Skeletal muscle satellite cell (primary cell): Measurements from ENCODE around the gene TNIP2.

Experiments
- H3K27me3 ChIP-seq: 2 replicates; pipeline ENCODE4 v1.7.0; 2013; ENCODE audit warnings: low read length; ENCODE audit not compliant: control insufficient read depth, insufficient read depth
- H3K36me3 ChIP-seq: 2 replicates; pipeline ENCODE4 v1.7.0; 2013; ENCODE audit warnings: mild to moderate bottlenecking, control low read depth, low read length; ENCODE audit not compliant: insufficient read depth
- H3K4me1 ChIP-seq: 2 replicates; pipeline ENCODE4 v1.7.0; 2013; ENCODE audit warnings: low read length; ENCODE audit not compliant: control insufficient read depth, insufficient read depth
- H3K4me2 ChIP-seq: 2 replicates; pipeline ENCODE4 v1.7.0; 2013; ENCODE audit warnings: mild to moderate bottlenecking, low read length
- H3K4me3 ChIP-seq: 2 replicates; pipeline ENCODE4 v1.7.0; 2013; ENCODE audit warnings: low read length
- H3K9ac ChIP-seq: 2 replicates; pipeline ENCODE4 v1.7.0; 2013; ENCODE audit warnings: mild to moderate bottlenecking, low read depth, low read length, moderate library complexity
- H3K9me3 ChIP-seq: replicated peaks from 2 replicates; pipeline ENCODE4 v1.7.0; 2013; ENCODE audit warnings: mild to moderate bottlenecking, control low read depth, low read length

The TNIP2 gene

DNA sequence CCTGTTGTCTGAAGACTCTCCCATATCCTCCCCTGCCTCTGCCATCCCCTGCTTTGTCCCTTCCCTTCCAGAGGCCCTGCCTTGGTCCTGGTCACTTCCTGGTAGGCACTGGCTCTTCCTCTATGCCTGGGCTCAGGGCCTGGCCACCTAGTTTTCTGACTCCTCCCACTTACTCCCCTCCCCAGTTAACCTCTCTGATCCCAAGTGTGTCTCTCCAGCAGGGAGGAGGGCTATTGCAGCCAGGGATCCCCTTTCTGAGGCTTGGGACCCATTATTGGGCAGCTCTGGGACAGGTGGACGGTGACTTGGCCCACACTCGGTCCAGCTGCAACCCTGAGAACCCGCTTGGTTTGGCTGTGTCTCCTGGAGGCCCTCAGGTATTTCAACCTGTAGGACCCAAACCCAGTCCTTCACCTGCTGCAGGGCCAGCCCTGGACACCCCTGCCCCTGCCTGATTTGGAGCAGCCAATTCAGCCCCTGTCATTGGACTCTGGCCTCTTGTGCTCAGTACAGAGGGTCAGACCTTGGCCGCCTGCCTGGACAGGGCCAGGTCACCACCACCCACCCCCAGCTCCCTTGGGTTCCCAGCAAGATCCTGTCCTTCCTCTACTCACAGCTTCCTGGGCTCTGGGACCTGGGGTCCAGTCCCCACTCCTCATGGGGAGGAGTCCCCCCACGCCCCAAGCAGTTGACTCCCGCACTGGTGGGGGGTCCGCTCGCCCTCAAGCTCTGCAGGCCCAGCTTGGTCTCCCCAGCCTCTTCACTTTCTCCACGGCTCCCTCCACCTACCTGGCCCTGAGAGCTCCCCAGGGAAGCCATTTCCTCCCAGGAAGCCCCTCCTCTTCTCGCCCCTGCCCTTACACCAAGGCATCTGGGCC is 35.6 kb upstream of the TNIP2 start:
- H3K27me3 ChIP-seq = no peaks in the 10 kb centered on the region
- H3K36me3 ChIP-seq = no peaks in the 10 kb centered on the region
- no peaks in the 10 kb centered on the region for H3K9me3 ChIP-seq
- H3K4me1 ChIP-seq = peaks cover 32% of the 10 kb centered on the region
- no peak overlapping the region for H3K4me3 ChIP-seq
- no peak overlapping the region for H3K4me2 ChIP-seq
- H3K9ac ChIP-seq = no peak overlapping the region

DNA sequence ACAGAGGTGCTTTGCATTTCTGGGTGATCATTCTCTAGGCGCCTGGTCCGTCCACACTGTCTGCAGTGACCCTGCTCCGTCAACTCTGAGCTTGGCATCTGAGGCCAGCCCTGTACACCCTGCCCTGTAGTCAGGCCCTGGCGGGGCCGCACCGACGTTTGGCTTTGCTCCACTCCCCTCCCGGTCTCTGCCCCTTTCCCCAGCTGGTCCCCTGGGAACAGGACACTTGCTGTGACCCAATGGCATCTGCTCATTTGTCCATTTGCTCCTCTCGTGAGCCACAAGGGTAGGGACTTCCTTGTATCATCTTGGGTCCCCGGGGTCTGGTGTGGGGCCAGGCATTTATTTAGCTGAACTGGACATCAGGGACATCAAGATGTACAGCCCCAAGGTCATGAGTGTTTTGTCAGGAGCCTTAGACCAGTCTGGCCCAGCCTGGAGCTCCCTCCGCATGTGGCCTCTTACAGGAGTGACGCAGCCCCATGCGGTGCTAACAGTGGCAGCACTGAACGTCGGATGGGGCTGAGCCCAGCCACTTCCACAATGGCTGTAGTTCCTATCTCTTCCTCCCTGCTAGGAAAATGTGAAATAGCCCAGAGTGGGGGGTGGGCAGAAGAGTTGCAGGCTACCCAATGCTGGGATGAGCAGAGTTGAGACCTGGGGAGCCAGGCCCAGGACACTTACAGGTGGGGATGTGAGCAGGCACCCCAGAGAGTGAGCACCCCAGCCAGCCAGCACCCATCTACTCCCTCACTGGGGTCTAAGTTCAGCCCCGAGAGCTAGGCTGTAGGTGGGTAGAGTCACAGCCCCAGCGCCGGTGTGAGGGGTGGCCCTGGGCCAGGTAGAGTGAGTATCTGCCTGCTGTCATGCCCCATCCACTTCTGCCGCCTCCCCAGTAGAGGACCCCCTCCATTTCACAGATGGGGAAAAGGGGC is 34.7 kb upstream of the TNIP2 start:
- no peaks in the 10 kb centered on the region for H3K36me3 ChIP-seq
- no peaks in the 10 kb centered on the region for H3K27me3 ChIP-seq
- H3K4me3 ChIP-seq = no peak overlapping the region
- no peaks in the 10 kb centered on the region for H3K9me3 ChIP-seq
- no peak overlapping the region for H3K4me2 ChIP-seq
- H3K4me1 ChIP-seq = peaks cover 23% of the 10 kb centered on the region
- H3K9ac ChIP-seq = no peak overlapping the region

DNA sequence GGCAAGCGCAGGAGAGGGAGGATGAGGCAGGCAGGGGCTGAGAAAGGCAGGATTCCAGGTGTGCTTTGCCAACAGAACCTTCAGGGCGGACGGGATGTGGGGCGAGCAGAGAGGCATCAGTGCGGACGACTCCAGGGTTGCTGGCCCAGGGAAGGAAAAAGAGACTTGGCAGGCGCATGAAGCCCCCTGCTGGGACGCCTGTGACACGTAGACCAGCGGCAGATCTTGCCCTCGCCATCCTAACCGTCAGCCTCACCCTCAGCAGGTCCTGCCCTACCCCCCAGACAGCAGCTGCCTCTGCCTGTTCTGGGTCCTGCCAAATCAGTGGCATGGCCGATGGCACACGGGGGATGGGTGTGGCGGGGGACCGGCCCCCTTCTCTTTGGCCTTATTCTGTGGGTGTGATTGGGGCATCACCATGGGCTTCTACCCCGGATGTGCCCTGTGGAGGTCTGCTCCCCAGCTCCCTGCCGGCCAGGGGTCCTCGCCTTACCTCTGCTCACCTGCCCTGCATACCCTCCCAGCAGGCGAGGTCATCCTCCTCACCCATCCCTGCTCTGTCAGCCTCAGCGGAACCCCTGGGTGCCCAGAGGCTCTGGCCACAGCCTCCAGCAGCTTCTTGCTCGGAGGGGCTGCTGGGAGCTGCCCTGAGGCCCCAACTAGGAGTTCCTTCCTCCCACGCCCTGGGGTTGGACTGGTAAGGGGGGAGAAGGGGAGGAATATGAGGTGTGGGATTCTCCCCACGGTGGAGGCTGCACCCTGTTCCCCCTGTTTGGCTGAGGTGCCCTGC is 33.9 kb upstream of the TNIP2 start:
- H3K9me3 ChIP-seq = no peaks in the 10 kb centered on the region

GRCh38 chr4:2789351-2789750 is 33.2 kb upstream of the TNIP2 start:
- Histone ChIP-seq H3K9ac (no peak overlapping the region), H3K27me3 (peaks cover 2% of the 10 kb centered on the region), H3K36me3 (no peaks in the 10 kb centered on the region), H3K4me2 (no peak overlapping the region), H3K4me1 (peaks cover 8% of the 10 kb centered on the region), H3K9me3 (no peaks in the 10 kb centered on the region), H3K4me3 (no peak overlapping the region)

More for the DNA sequence above, 33.9 kb upstream of the TNIP2 start:
- Histone ChIP-seq H3K9ac (no peak overlapping the region), H3K27me3 (no peaks in the 10 kb centered on the region), H3K4me3 (no peak overlapping the region), H3K36me3 (no peaks in the 10 kb centered on the region), H3K4me2 (no peak overlapping the region), H3K4me1 (peaks cover 14% of the 10 kb centered on the region)

DNA sequence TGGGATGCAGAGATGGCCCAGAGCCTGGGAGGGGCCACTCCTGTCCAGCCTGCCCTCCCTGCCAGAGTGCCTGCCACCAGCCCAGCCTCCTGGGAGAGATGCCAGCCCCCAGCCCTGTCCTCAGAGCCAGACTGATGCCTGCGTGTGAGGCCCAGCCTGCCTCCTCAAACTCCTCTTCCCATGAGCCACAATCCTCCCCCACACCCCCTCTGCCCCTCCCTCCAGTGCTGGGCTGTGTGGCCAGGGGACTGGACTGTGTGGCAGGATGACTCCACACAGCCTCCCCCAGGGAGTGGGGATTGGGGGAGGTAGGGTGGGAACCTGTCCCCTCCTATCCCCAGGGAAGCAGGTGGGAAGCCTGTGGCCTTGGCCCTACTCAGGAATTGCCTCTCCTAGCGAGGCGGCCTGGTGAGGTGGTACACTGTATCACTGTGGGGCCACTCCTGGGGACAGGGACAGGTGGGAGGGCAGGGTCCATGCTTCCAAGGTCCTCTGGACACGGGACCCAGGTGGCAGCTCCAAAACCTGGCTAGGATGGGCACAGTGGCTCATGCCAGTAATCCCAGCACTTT is 32.5 kb upstream of the TNIP2 start:
- Histone ChIP-seq H3K9ac (no peak overlapping the region), H3K9me3 (no peaks in the 10 kb centered on the region), H3K4me1 (peaks cover under 1% of the 10 kb centered on the region), H3K4me3 (no peak overlapping the region), H3K27me3 (peaks cover 8% of the 10 kb centered on the region), H3K4me2 (no peak overlapping the region), H3K36me3 (no peaks in the 10 kb centered on the region)

- Histone ChIP-seq H3K9ac (no peak overlapping the region), H3K36me3 (no peaks in the 10 kb centered on the region), H3K9me3 (no peaks in the 10 kb centered on the region), H3K4me3 (no peak overlapping the region), H3K4me1 (no peaks in the 10 kb centered on the region), H3K27me3 (peaks cover 8% of the 10 kb centered on the region), H3K4me2 (no peak overlapping the region)
Observed at GRCh38 chr4:2788101-2788500, 32.0 kb upstream of the TNIP2 start.

GRCh38 chr4:2787230-2788100 is 31.3 kb upstream of the TNIP2 start:
- Histone ChIP-seq H3K9me3 (no peaks in the 10 kb centered on the region), H3K36me3 (no peaks in the 10 kb centered on the region), H3K4me1 (no peaks in the 10 kb centered on the region), H3K4me2 (no peak overlapping the region), H3K27me3 (peaks cover 8% of the 10 kb centered on the region), H3K4me3 (no peak overlapping the region), H3K9ac (no peak overlapping the region)

DNA sequence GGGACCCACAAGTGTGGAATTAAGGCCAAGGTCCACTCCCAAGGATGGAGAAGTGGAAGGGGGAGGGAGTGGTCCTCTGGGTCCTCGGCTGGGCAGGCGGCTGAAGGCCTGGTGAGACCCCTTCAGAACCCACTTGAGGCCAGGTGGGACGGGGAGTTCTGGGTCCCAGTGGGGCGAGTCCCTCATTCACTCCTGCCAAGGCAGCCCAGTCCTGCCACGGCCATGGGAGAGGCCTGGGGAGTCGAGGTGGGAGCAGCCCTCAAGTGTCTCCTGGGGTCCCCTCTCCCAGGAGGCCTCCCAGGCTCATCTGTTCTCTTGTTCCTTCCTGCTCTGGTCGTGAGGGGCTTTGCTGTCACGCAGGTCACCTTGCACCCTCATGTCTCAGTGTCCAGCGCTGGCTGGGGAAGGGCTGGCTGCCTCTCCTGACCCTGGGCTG is 30.7 kb upstream of the TNIP2 start:
- Histone ChIP-seq H3K4me3 (no peak overlapping the region), H3K4me1 (no peaks in the 10 kb centered on the region), H3K9ac (no peak overlapping the region)

GRCh38 chr4:2786152-2786671 is 30.1 kb upstream of the TNIP2 start:
- H3K9me3 ChIP-seq = peaks cover 9% of the 10 kb centered on the region
- H3K9ac ChIP-seq = no peak overlapping the region

More for the DNA sequence above, 30.7 kb upstream of the TNIP2 start:
- peaks cover 4% of the 10 kb centered on the region for H3K9me3 ChIP-seq
- H3K36me3 ChIP-seq = no peaks in the 10 kb centered on the region
- H3K27me3 ChIP-seq = peaks cover 8% of the 10 kb centered on the region
- H3K4me2 ChIP-seq = no peak overlapping the region

DNA sequence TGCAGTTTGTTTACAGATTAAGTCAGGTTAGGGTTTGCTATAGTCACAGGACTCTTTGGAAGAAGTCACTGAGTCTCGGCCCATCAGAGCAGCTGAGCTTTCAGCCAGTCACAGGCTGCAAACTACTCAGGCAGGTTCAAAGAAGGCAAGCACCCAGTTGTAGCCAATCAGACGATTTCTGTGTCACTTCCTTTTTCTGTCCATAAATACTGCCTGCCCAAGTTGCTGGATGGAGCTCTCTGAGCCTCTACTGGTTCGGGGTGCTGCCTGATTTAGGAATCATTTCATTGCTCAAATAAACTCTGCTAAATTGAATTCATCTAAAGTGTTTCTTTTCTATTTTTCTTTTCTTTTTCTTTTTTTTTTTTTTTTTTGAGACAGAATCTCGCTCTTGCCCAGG is 29.5 kb upstream of the TNIP2 start:
- peaks cover 8% of the 10 kb centered on the region for H3K27me3 ChIP-seq
- no peaks in the 10 kb centered on the region for H3K36me3 ChIP-seq
- H3K4me3 ChIP-seq = no peak overlapping the region
- H3K9me3 ChIP-seq = peaks cover 9% of the 10 kb centered on the region
- H3K4me1 ChIP-seq = no peaks in the 10 kb centered on the region
- no peak overlapping the region for H3K9ac ChIP-seq
- no peak overlapping the region for H3K4me2 ChIP-seq

More at GRCh38 chr4:2786152-2786671, 30.1 kb upstream of the TNIP2 start:
- peaks cover 8% of the 10 kb centered on the region for H3K27me3 ChIP-seq
- H3K4me1 ChIP-seq = no peaks in the 10 kb centered on the region
- H3K4me3 ChIP-seq = no peak overlapping the region
- no peaks in the 10 kb centered on the region for H3K36me3 ChIP-seq
- H3K4me2 ChIP-seq = no peak overlapping the region
